Fibroblast of villous mesenchyme (primary cell): ENCODE measurements around the gene SOBP. TPM values are rescaled to one million over a fixed set of nuclear protein-coding genes. Genes with fewer than 3 reads are reported as not detected.
A peak's percentile ranks its signal among the peaks of the same experiment; 100 is the strongest.

ENCODE experiments used
- DNase-seq: peaks from one replicate; pipeline ENCODE4 v3.0.0-alpha.2; 2010; ENCODE audit warnings: low read depth
- H3K4me3 ChIP-seq: 2 replicates; pipeline ENCODE4 v1.5.1; 2011; ENCODE audit warnings: low read depth, mild to moderate bottlenecking, low read length
- CTCF ChIP-seq: IDR thresholded peaks from 2 replicates; pipeline ENCODE4 v1.5.1; 2012; ENCODE audit warnings: low read depth, mild to moderate bottlenecking, low read length; ENCODE audit not compliant: insufficient read depth
- total RNA-seq: library from RNA; depleted of rRNA; stranded (reverse); fragments of >200 nt; gene quantifications from 2 replicates; pipeline ENCODE4 v1.2.3, GENCODE V29; 2012

Gene SOBP
- total RNA-seq, 1 donor, result 1.3 TPM

GRCh38 chr6:107554326-107554725, 64.4 kb downstream of the SOBP start:
- DNase-seq, result no peak
- no peak overlapping the region for H3K4me3 ChIP-seq
- no peak for TF ChIP-seq CTCF

- TF ChIP-seq CTCF, result no peak
- no peak for DNase-seq
These were observed 65.0 kb downstream of the SOBP start for GRCh38 chr6:107554918-107555317.

GRCh38 chr6:107555449-107555848, 65.5 kb downstream of the SOBP start:
- TF ChIP-seq CTCF, result no peak
- H3K4me3 ChIP-seq, result no peak overlapping the region
- DNase-seq, result no peak

More at GRCh38 chr6:107554918-107555317, 65.0 kb downstream of the SOBP start:
- H3K4me3 ChIP-seq, result no peak overlapping the region

- no peak overlapping the region for H3K4me3 ChIP-seq
- no peak for DNase-seq
- TF ChIP-seq CTCF, result no peak
These were observed 66.2 kb downstream of the SOBP start for GRCh38 chr6:107556082-107556481.

GRCh38 chr6:107557698-107558097, 67.8 kb downstream of the SOBP start:
- TF ChIP-seq CTCF, result no peak
- H3K4me3 ChIP-seq, result no peak overlapping the region
- DNase-seq, result no peak

- peak; percentile 64 for DNase-seq
- no peak overlapping the region for H3K4me3 ChIP-seq
- no peak for TF ChIP-seq CTCF
These were observed 70.7 kb downstream of the SOBP start for GRCh38 chr6:107560657-107561056.

- no peak for TF ChIP-seq CTCF
- peak; percentile 12 for DNase-seq
- no peak overlapping the region for H3K4me3 ChIP-seq
These were observed 71.4 kb downstream of the SOBP start for GRCh38 chr6:107561306-107561705.
